ENCODE data around the gene STYXL2.

The STYXL2 gene

DNA sequence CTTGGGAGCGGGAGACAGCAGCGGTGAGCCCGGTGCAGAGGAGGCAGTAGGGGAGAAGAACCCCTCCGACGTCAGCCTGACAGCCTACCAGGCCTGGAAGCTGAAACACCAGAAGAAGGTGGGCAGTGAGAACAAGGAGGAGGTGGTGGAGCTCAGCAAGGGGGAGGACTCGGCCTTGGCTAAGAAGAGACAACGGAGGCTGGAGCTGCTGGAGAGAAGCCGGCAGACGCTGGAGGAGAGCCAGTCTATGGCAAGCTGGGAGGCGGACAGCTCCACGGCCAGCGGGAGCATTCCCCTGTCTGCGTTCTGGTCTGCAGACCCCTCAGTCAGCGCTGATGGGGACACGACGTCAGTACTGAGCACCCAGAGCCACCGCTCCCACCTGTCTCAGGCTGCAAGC lies 32.9 kb downstream of the STYXL2 start:
- TF ChIP-seq HDGF (IDR thresholded peaks at IDR 0.05; ENCODE audit: borderline replicate concordance) (no peak), LEF1 (IDR thresholded peaks at IDR 0.05; ENCODE audit: borderline replicate concordance) (no peak), CTBP1 (IDR thresholded peaks at IDR 0.05; ENCODE audit: borderline replicate concordance) (no peak), BHLHE40 (IDR thresholded peaks at IDR 0.05; ENCODE audit: borderline replicate concordance) (no peak), ELF4 (IDR thresholded peaks at IDR 0.05) (no peak), FOXA1 (IDR thresholded peaks at IDR 0.05) (no peak), SP1 (IDR thresholded peaks at IDR 0.05) (no peak), TARDBP (IDR thresholded peaks at IDR 0.05) (no peak), SUZ12 (IDR thresholded peaks at IDR 0.05) (no peak), ZNF384 (IDR thresholded peaks at IDR 0.05) (no peak), L3MBTL2 (conservative IDR thresholded peaks at IDR 0.05) (no peak)
- TF ChIP-seq, protein P1, sequence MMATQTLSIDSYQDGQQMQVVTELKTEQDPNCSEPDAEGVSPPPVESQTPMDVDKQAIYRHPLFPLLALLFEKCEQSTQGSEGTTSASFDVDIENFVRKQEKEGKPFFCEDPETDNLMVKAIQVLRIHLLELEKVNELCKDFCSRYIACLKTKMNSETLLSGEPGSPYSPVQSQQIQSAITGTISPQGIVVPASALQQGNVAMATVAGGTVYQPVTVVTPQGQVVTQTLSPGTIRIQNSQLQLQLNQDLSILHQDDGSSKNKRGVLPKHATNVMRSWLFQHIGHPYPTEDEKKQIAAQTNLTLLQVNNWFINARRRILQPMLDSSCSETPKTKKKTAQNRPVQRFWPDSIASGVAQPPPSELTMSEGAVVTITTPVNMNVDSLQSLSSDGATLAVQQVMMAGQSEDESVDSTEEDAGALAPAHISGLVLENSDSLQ (IDR thresholded peaks at IDR 0.05): no peak
- DNase-seq (ENCODE audit: extremely low spot score): no peak
- POLR2A ChIA-PET: interaction anchor here (1.3 kb wide), 1 partner anchor 94 kb away, joined by 3 read pairs; the partner anchor contains the start of gene POU2F1
- CTCF ChIA-PET: no interaction called here

DNA sequence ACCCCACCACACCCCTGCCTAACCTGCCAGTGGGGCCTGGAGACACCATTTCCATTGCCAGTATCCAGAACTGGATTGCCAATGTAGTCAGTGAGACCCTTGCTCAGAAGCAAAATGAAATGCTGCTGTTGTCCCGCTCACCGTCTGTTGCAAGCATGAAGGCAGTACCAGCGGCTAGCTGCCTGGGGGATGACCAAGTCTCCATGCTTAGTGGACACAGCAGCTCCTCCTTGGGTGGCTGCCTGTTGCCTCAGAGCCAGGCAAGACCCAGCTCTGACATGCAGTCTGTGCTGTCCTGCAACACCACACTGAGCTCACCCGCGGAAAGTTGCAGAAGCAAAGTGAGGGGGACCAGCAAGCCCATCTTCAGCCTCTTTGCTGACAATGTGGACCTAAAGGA lies 33.4 kb downstream of the STYXL2 start:
- ChIA-PET CTCF (no interaction called here), POLR2A (interaction anchor here (1.3 kb wide), 1 partner anchor 93 kb away, joined by 3 read pairs; the partner anchor contains the start of gene POU2F1)
- DNase-seq (ENCODE audit: extremely low spot score): no peak
- no peak for TF ChIP-seq ZNF384 (IDR thresholded peaks at IDR 0.05)
- TF ChIP-seq CTBP1 (IDR thresholded peaks at IDR 0.05; ENCODE audit: borderline replicate concordance): no peak
- no peak for TF ChIP-seq SUZ12 (IDR thresholded peaks at IDR 0.05)
- TF ChIP-seq, protein P1 (IDR thresholded peaks at IDR 0.05): no peak
- TF ChIP-seq SP1 (IDR thresholded peaks at IDR 0.05): no peak
- no peak for TF ChIP-seq TARDBP (IDR thresholded peaks at IDR 0.05)
- TF ChIP-seq ELF4 (IDR thresholded peaks at IDR 0.05): no peak
- TF ChIP-seq NFRKB (IDR thresholded peaks at IDR 0.05): no peak
- TF ChIP-seq FOXK2 (IDR thresholded peaks at IDR 0.05): no peak
- no peak for TF ChIP-seq L3MBTL2 (conservative IDR thresholded peaks at IDR 0.05)
- TF ChIP-seq BHLHE40 (IDR thresholded peaks at IDR 0.05; ENCODE audit: borderline replicate concordance): no peak
- no peak for TF ChIP-seq FOXM1 (IDR thresholded peaks at IDR 0.05; ENCODE audit: borderline replicate concordance)
- TF ChIP-seq FOXA1 (IDR thresholded peaks at IDR 0.05): no peak
- TF ChIP-seq LEF1 (IDR thresholded peaks at IDR 0.05; ENCODE audit: borderline replicate concordance): no peak
- TF ChIP-seq HDGF (IDR thresholded peaks at IDR 0.05; ENCODE audit: borderline replicate concordance): no peak
- TF ChIP-seq ARNT (IDR thresholded peaks at IDR 0.05): no peak

DNA sequence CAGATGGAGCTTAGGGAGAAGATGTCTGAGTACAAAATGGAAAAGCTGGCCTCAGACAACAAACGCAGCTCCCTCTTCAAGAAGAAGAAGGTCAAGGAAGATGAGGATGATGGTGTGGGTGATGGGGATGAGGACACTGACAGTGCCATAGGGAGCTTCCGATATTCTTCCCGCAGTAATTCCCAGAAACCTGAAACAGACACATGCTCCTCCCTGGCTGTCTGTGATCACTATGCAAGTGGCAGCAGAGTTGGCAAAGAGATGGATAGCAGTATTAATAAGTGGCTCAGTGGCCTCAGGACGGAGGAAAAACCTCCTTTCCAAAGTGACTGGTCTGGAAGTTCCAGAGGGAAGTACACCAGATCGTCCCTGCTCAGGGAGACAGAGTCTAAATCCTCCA lies 33.8 kb downstream of the STYXL2 start:
- CTCF ChIA-PET: no interaction called here
- POLR2A ChIA-PET: interaction anchor here (1.3 kb wide), 1 partner anchor 93 kb away, joined by 3 read pairs; the partner anchor contains the start of gene POU2F1

DNA sequence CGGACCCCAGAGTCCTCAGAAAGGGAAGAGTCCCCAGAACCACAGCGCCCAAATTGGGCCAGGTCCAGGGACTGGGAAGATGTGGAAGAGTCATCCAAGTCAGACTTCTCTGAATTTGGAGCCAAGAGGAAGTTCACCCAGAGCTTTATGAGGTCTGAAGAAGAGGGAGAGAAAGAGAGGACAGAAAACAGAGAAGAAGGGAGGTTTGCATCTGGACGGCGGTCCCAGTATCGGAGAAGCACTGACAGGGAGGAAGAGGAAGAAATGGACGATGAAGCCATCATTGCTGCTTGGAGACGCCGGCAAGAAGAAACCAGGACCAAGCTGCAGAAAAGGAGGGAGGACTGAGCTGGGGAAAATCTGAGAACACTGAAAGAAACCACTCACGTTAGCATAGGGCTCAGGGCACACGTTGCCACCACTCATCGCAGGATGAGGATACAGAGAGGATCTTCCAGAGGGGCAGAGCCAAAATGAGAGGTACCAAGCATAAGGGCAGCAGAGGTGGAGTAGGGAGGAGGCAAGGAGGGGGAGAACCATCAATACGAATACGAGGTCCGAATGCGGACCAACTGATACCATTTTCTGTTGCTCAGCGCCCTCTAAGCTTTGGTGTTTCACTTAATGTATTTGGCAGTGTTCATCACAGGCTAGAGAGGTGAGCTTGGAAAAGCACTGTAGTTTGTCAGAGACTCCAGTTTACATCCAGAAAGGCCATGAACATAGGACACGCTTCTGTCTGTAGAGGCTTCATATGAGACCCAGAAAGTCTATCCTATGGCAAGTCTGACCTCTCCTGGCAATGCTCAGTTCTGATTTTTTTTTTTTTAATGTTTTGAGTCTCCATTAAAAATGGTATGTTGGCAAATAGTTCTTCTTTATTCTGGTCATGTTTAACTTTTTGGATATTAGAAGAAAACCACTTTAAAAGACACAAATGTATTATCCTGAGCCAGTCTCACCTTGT lies 34.7 kb downstream of the STYXL2 start:
- no peak for DNase-seq (ENCODE audit: extremely low spot score)

More for the DNA sequence above, 33.8 kb downstream of the STYXL2 start:
- no peak for DNase-seq (ENCODE audit: extremely low spot score)
- no peak for TF ChIP-seq FOXK2 (IDR thresholded peaks at IDR 0.05)
- no peak for TF ChIP-seq LEF1 (IDR thresholded peaks at IDR 0.05; ENCODE audit: borderline replicate concordance)
- TF ChIP-seq TARDBP (IDR thresholded peaks at IDR 0.05): no peak
- TF ChIP-seq, protein P1 (IDR thresholded peaks at IDR 0.05): no peak
- no peak for TF ChIP-seq SUZ12 (IDR thresholded peaks at IDR 0.05)
- TF ChIP-seq ARNT (IDR thresholded peaks at IDR 0.05): no peak
- no peak for TF ChIP-seq HDGF (IDR thresholded peaks at IDR 0.05; ENCODE audit: borderline replicate concordance)
- TF ChIP-seq ELF4 (IDR thresholded peaks at IDR 0.05): no peak
- TF ChIP-seq BHLHE40 (IDR thresholded peaks at IDR 0.05; ENCODE audit: borderline replicate concordance): no peak
- no peak for TF ChIP-seq FOXM1 (IDR thresholded peaks at IDR 0.05; ENCODE audit: borderline replicate concordance)
- TF ChIP-seq ZNF384 (IDR thresholded peaks at IDR 0.05): no peak
- no peak for TF ChIP-seq CTBP1 (IDR thresholded peaks at IDR 0.05; ENCODE audit: borderline replicate concordance)
- TF ChIP-seq L3MBTL2 (conservative IDR thresholded peaks at IDR 0.05): no peak

More for the DNA sequence above, 34.7 kb downstream of the STYXL2 start:
- POLR2A ChIA-PET: no interaction called here
- TF ChIP-seq BHLHE40 (IDR thresholded peaks at IDR 0.05; ENCODE audit: borderline replicate concordance): no peak
- TF ChIP-seq LEF1 (IDR thresholded peaks at IDR 0.05; ENCODE audit: borderline replicate concordance): no peak
- no peak for TF ChIP-seq ZNF384 (IDR thresholded peaks at IDR 0.05)
- TF ChIP-seq NFRKB (IDR thresholded peaks at IDR 0.05): no peak
- no peak for TF ChIP-seq FOXM1 (IDR thresholded peaks at IDR 0.05; ENCODE audit: borderline replicate concordance)
- TF ChIP-seq ARNT (IDR thresholded peaks at IDR 0.05): no peak
- no peak for TF ChIP-seq SUZ12 (IDR thresholded peaks at IDR 0.05)
- no peak for TF ChIP-seq HDGF (IDR thresholded peaks at IDR 0.05; ENCODE audit: borderline replicate concordance)
- no peak for TF ChIP-seq TARDBP (IDR thresholded peaks at IDR 0.05)
- TF ChIP-seq ELF4 (IDR thresholded peaks at IDR 0.05): no peak
- TF ChIP-seq CTBP1 (IDR thresholded peaks at IDR 0.05; ENCODE audit: borderline replicate concordance): no peak
- TF ChIP-seq L3MBTL2 (conservative IDR thresholded peaks at IDR 0.05): no peak
- TF ChIP-seq, protein P1 (IDR thresholded peaks at IDR 0.05): no peak
- TF ChIP-seq FOXK2 (IDR thresholded peaks at IDR 0.05): no peak
- TF ChIP-seq FOXA1 (IDR thresholded peaks at IDR 0.05): no peak
- no peak for TF ChIP-seq SP1 (IDR thresholded peaks at IDR 0.05)
- CTCF ChIA-PET: interaction anchor here (0.6 kb wide), 1 partner anchor 426 kb away, joined by 3 read pairs; no protein-coding TSS in a partner anchor
